ENCODE measurements around the gene GBGT1. TPM values are rescaled to one million over a fixed set of nuclear protein-coding genes. Genes with fewer than 3 reads are reported as not detected.
A peak's percentile ranks its signal among the peaks of the same experiment; 100 is the strongest.

GBGT1 gene
- total and polyA plus RNA-seq, 9 of the 15 experiments (the other 6 are each of a cell fraction or from before 2014, with no cell fraction given) = 0.55 to 25.8 (median 13.7) TPM

DNA sequence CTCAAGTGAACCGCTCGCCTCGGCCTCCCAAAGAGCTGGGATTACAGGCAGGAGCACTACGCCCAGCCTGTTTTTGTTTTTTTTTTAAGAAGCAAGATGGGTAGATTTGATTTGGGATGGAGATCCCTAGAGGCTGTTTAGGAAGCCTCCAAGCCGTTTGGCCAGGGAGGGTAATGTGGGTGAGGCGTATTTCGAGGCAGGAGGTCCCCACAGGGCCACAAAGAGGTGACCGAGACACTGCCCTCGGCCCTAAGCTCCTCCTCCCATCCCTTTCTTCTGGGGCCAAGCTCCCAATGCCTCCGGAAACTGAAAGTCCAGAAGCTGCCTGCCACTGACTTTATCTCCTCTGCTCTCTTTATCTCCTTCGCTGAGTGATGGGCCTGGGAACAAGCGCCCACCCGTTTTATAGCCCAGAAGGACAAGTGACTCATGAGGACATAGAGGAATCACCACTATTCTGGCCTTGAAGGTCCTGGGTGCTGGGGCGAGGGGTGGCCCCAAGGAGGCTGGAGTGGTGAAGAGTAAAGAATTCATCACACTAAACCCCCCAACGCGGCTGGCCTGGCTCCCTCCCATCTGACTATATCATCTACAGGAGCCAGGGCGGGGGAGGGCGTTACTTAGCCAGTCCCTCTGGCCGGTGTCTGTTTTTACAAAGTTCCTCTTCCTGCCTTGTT is 40.6 kb downstream of the GBGT1 start (continued):
- TF ChIP-seq MGA (IDR thresholded peaks at IDR 0.05) (peak; percentile 24; the same call in 1 of the 2 replicates), ZNF224 (CRISPR knock-in tag; IDR thresholded peaks at IDR 0.05) (no peak), POLR2G (IDR thresholded peaks at IDR 0.05; ENCODE audit: low read depth, low read length) (peak; percentile 36; the same call in 1 of the 2 replicates), POLR2H (tag; IDR thresholded peaks at IDR 0.05; ENCODE audit: low read depth) (peak; percentile 65; the same call in 1 of the 2 replicates), TRIM24 (IDR thresholded peaks at IDR 0.05) (0 out of 4 replicates have a peak, but pooled peaks have one; percentile 9 to 17), ESRRA (IDR thresholded peaks at IDR 0.05; ENCODE audit: borderline replicate concordance, low read depth) (peak; percentile 81), MYC (IDR thresholded peaks at IDR 0.05; ENCODE audit: low read depth, low read length) (peak; percentile 34; the same call in 1 of the 2 replicates), MYC (CRISPR knock-in tag; IDR thresholded peaks at IDR 0.05; ENCODE audit: borderline replicate concordance, low read depth) (no peak), BACH1 (tag; IDR thresholded peaks at IDR 0.05) (0 out of 2 replicates have a peak, but pooled peaks have one; percentile 54), CBFA2T2 (conservative IDR thresholded peaks at IDR 0.05) (peak; percentile 27; the same call in 1 of the 2 replicates), NFIX (CRISPR knock-in tag; IDR thresholded peaks at IDR 0.05; ENCODE audit: low read depth) (no peak), KHSRP (IDR thresholded peaks at IDR 0.05) (no peak)
- TF ChIP-seq, protein P1, sequence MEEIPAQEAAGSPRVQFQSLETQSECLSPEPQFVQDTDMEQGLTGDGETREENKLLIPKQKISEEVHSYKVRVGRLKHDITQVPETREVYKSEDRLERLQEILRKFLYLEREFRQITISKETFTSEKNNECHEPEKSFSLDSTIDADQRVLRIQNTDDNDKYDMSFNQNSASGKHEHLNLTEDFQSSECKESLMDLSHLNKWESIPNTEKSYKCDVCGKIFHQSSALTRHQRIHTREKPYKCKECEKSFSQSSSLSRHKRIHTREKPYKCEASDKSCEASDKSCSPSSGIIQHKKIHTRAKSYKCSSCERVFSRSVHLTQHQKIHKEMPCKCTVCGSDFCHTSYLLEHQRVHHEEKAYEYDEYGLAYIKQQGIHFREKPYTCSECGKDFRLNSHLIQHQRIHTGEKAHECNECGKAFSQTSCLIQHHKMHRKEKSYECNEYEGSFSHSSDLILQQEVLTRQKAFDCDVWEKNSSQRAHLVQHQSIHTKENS (CRISPR knock-in tag; IDR thresholded peaks at IDR 0.05) = no peak
- TF ChIP-seq, protein P2, sequence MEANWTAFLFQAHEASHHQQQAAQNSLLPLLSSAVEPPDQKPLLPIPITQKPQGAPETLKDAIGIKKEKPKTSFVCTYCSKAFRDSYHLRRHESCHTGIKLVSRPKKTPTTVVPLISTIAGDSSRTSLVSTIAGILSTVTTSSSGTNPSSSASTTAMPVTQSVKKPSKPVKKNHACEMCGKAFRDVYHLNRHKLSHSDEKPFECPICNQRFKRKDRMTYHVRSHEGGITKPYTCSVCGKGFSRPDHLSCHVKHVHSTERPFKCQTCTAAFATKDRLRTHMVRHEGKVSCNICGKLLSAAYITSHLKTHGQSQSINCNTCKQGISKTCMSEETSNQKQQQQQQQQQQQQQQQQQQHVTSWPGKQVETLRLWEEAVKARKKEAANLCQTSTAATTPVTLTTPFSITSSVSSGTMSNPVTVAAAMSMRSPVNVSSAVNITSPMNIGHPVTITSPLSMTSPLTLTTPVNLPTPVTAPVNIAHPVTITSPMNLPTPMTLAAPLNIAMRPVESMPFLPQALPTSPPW (CRISPR knock-in tag; IDR thresholded peaks at IDR 0.05) = peak; percentile 75

All from K562 (cell line).